NCI-H526 treated with DMSO at 0.1 percent for 48 hours (cell line): ENCODE measurements around the gene IRF5.
"Not testable (repeated sequence)": the region's sequence is repeated elsewhere in the genome, so short reads cannot be mapped to it uniquely, and the experiment has no call there.

Source experiments
- DNase-seq: peaks from one replicate; lab custom pipeline; 2025; lab: John Stamatoyannopoulos, UW

The IRF5 gene

GRCh38 chr7:128961030-128961659 lies 23.4 kb downstream of the IRF5 start:
- DNase-seq: no peak

DNA sequence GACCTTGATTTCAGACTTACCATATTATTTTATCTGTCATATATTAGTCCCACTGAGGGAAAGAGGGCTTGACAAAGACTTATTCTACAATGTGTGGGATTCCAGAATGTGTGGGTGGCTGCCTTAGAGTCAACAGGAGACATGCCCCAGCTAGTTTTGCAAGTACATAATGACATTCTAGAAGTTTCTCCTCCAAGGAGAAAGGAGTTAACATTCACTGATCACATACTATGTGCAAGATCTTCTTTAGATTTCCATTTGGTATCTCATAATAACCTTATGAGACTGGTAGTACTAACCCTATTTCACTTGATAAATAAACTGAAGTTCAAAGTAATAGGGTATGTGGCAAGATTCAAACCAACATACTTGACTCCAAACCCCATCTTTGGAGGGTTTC lies 25.2 kb downstream of the IRF5 start:
- no peak for DNase-seq

- DNase-seq: no peak
Measured at GRCh38 chr7:128963327-128963757, 25.6 kb downstream of the IRF5 start.

DNA sequence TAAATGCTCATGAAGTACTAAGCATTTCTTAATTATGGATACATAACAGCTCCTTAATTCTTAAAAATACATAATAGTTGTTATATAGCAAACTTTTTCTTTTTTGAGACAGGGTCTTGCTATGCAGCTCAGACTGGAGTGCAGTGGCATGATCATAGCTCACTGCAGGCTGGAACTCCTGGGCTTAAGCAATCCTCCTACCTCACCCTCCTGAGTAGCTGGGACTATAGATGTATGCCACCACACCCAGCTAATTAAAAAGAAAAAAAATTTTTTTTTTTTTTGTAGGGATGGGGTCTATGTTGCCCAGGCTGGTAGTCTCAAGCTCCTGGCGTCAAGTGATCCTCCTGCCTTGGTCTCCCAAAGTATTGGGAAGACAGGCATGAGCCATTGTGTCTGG lies 30.9 kb downstream of the IRF5 start:
- no peak for DNase-seq

DNA sequence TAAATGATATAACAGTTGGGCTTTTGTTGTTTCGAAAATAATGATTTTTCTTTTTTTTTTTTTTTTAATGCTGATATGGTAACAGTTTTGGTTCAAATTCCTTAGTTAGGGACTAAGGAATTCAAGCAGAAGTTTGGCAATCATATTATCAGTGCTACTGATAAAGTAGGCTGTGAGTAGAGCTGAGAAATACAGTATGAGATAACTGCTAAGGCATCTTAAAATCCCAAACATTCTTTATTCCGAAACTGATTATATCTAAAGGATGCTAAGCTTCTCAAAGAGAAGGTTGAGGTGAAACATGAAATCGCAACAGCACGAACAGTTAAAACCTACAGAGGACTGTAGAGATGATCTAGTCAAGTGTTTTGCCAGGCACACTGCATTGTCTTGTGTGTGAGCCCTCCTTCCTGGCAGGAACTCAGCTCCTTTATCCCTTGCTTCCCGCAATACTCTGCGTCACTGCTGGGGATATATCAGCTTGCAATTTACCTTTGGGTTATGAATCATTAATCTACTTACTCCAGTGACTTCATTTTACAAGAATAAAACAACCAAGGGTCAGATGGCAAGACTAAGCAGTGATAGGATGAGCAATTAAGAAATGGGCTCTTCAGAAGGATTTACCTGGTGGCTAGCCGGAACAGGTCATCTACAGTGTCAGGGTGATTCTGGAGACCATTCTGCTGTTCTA lies 36.7 kb downstream of the IRF5 start:
- no peak for DNase-seq

DNA sequence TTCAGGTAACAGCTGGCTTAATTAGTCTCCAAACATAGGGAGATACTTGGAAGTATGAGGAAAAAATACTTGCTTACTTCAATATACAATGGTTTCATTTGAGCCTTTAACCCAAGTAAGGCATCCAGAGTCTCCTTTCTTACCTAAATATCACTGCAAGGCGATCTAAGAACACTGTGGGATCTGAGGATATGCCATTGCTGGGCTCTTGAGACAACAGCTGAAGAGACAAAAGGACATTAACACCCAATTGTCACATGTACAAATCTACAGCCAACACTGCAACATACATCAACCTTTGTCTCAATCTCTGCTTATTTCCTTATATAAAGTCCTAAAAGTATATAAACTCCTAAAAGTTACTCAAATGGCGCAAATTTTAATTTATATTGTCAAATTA lies 44.4 kb downstream of the IRF5 start:
- DNase-seq: no peak

GRCh38 chr7:128985660-128986059 lies 47.9 kb downstream of the IRF5 start:
- no peak for DNase-seq

DNA sequence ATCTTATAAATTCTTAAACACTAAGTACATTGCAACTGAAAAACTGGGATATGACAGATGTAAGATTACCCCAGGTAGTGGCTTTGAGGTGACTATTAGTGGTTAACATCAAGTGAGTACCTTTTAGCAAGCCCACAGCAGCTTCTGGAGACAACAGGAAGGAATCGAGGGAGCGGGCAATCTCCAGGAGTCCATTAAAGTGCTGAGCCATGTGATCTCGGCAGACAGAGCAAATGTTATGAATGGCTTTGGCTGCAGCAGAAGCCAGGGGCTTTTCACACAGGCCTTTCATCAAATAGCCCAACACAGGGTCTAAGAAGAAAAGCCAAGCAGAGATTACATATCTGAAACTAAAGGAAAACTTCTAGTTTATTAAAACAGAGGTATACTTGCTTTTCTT lies 48.9 kb downstream of the IRF5 start:
- no peak for DNase-seq

DNA sequence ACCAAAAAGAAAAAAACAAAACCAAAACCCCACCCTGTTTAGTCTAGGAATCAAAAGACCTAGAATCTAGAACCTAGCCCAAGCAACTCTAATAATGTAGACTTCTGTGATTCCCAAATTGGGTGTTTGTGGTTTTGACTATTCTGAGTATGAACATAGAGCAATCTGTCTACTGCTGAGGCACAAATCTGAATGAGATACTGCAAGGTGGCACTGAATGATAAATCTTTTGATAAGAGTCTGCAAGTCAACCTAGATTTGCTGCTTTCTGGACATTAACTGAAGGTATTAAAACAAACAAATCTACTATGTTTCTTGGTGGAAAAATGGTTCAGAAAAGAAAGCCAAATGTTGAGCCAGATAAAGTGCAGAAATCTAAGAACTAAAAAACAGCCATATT lies 50.6 kb downstream of the IRF5 start:
- no peak for DNase-seq

GRCh38 chr7:128989961-128990360 lies 52.2 kb downstream of the IRF5 start:
- DNase-seq: no peak

DNA sequence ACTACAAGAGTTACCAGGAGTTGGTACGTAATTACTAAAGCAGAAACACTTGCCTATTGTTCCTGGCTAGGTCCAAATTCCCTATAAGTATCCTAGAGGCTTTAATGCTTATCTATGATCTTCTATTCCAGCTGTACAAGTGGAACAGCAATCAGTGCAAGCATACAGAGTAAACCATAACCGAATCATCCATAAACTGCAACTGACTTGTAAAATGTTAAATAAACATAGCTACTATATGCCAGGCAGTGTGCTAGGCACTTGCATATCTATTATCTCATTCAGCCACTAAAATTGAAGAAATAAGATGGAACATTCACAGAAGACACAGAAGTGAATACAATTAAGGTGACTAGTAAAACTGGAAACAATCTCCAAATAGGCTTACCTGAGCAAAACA lies 55.7 kb downstream of the IRF5 start:
- DNase-seq: no peak

DNA sequence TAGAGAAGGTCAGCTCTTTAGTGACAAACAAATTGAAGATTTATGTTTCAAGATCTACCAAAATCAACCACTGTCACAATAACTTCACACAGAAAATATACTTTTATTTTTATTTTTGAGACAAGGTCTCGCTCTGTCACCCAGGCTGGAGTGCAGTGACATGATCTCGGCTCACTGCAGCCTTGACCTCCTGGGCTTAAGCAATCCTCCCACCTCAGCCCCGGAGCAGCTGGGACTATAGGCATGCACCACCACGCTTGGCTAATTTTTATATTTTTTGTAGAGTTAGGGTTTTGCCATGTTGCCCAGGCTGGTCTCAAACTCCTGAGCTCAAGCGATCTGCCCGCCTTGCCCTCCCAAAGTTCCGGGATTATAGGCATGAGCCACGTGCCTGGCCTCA lies 56.8 kb downstream of the IRF5 start:
- not testable (repeated sequence) for DNase-seq

- no peak for DNase-seq
Measured at GRCh38 chr7:128997181-128997580, 59.5 kb downstream of the IRF5 start.
